Muscle of leg (tissue), 11 donors: ENCODE data around the gene GAA. TPM values are rescaled to one million over a fixed set of nuclear protein-coding genes. Genes with fewer than 3 reads are reported as not detected.

Source experiments
- DNase-seq: peaks from one replicate; pipeline ENCODE4 v3.0.0; 2013
- H3K27ac ChIP-seq: one replicate; pipeline ENCODE4 v1.5.1; 2013; ENCODE audit warnings: mild to moderate bottlenecking, low read length, control low read depth
- H3K27me3 ChIP-seq: one replicate; pipeline ENCODE4 v1.6.1; 2013; ENCODE audit warnings: low read length; ENCODE audit not compliant: control insufficient read depth, insufficient read depth
- H3K36me3 ChIP-seq: one replicate; pipeline ENCODE4 v1.6.1; 2013; ENCODE audit warnings: low read length; ENCODE audit not compliant: control insufficient read depth, insufficient read depth
- H3K4me1 ChIP-seq: one replicate; pipeline ENCODE4 v1.6.1; 2013; ENCODE audit warnings: low read length; ENCODE audit not compliant: control insufficient read depth, insufficient read depth
- H3K4me3 ChIP-seq: one replicate; pipeline ENCODE4 v1.5.1; 2013; ENCODE audit warnings: low read length, control low read depth
- H3K9me3 ChIP-seq: replicated peaks from 2 replicates; pipeline ENCODE4 v1.6.1; 2013; ENCODE audit warnings: low read depth, low read length; ENCODE audit not compliant: control insufficient read depth
- WGBS: methylation state at CpG from one replicate; pipeline ENCODE4 v1.1.5; 2013; ENCODE audit warnings: missing lambda C conversion rate; ENCODE audit not compliant: insufficient coverage; 5-methylcytosine and 5-hydroxymethylcytosine counted together
- polyA plus RNA-seq, 8 donors: library from polyadenylated mRNA; unstranded; fragments of 120-200 nt; gene quantifications; one replicate each; pipeline versions ENCODE4 v1.2.1 to v1.2.3, GENCODE V29; 2013; ENCODE audit warnings: inconsistent platforms in 1 of 8, low replicate concordance in 1 of 8; ENCODE audit not compliant: insufficient read length in 8 of 8, insufficient read depth in 1 of 8
- total RNA-seq: library from RNA; stranded (reverse); fragments of 120-200 nt; gene quantifications from one replicate; pipeline ENCODE4 v1.2.4, GENCODE V29; 2013

Gene GAA
- total and polyA plus RNA-seq, 9 donors: 14.4 to 37.1 (median 29.6) TPM

DNA sequence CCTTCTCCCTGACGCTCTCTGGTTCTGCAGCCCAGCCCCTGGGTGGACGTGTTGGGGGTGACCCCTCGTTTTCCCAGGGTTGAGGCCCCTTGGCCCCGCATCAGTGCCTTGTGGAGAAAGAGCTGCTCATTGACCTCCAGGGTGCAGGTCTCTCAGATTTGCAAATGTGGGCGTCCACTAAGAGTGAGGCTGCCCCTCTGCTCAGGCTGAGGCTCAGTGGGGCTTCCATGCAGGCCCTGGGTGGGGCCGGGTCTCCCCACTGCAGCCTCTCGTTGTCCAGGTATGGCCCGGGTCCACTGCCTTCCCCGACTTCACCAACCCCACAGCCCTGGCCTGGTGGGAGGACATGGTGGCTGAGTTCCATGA is 9.0 kb downstream of the GAA start:
- no peaks in the 10 kb centered on the region for H3K9me3 ChIP-seq
- H3K4me3 ChIP-seq: no peak overlapping the region
- peaks cover 10% of the 10 kb centered on the region for H3K4me1 ChIP-seq
- no peak for DNase-seq
- H3K27me3 ChIP-seq: no peaks in the 10 kb centered on the region
- H3K36me3 ChIP-seq: peaks cover 3% of the 10 kb centered on the region
- H3K27ac ChIP-seq: no peak overlapping the region
- WGBS: 74% methylated on average over 7 of the region's 9 CpGs

DNA sequence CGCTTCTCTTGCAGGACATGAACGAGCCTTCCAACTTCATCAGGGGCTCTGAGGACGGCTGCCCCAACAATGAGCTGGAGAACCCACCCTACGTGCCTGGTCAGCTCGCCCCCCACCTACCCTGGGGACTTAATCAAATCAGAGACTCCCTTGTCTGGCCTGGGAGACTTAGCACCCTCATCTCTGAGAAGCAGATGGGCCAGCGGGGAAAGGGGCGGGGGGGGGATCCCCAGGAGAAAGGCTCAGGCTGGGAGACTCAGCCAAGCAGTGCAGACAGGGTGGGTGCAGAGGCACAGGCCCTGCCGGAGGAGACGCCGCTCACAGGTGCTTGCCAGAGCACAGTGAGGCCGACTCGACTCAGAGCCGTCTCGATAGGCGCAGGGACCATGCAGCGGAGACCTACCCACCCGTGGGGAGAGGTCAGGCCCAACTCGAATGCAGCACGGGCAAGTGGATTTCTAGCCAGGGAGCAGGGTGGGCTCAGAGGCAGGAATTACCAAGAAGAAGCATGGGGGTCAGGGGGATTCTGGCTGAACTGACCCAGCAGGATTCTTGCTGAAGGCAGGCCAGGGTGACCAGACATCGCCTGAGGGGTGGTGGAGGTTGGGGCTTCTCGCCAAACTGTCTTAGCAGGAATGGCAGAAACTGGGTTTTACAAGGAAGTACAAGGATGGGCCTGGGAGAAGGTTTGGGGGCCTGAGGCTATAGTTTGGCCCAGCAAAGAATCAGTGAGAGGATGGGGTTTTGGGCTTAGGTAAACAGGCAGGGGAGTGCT is 9.7 kb downstream of the GAA start:
- Histone ChIP-seq H3K4me3 (no peak overlapping the region), H3K36me3 (peaks cover 3% of the 10 kb centered on the region), H3K9me3 (no peaks in the 10 kb centered on the region), H3K4me1 (peaks cover 3% of the 10 kb centered on the region), H3K27me3 (no peaks in the 10 kb centered on the region), H3K27ac (no peak overlapping the region)
- no peak for DNase-seq
- 88% methylated on average over 19 of the region's 21 CpGs for WGBS

- H3K27ac ChIP-seq: no peak overlapping the region
- H3K27me3 ChIP-seq: no peaks in the 10 kb centered on the region
- WGBS: 72% methylated on average over 21 of the region's 26 CpGs
- no peak for DNase-seq
- H3K9me3 ChIP-seq: no peaks in the 10 kb centered on the region
- H3K4me3 ChIP-seq: no peak overlapping the region
- peaks cover 3% of the 10 kb centered on the region for H3K36me3 ChIP-seq
- H3K4me1 ChIP-seq: no peaks in the 10 kb centered on the region
Observed at GRCh38 chr17:80111702-80112470, 10.5 kb downstream of the GAA start.

GRCh38 chr17:80112471-80113032 is 11.2 kb downstream of the GAA start:
- Histone ChIP-seq H3K27ac (no peak overlapping the region), H3K4me1 (no peaks in the 10 kb centered on the region), H3K27me3 (no peaks in the 10 kb centered on the region), H3K4me3 (no peak overlapping the region), H3K9me3 (no peaks in the 10 kb centered on the region), H3K36me3 (peaks cover 3% of the 10 kb centered on the region)
- DNase-seq: no peak
- 89% methylated on average over 21 of the region's 24 CpGs for WGBS

DNA sequence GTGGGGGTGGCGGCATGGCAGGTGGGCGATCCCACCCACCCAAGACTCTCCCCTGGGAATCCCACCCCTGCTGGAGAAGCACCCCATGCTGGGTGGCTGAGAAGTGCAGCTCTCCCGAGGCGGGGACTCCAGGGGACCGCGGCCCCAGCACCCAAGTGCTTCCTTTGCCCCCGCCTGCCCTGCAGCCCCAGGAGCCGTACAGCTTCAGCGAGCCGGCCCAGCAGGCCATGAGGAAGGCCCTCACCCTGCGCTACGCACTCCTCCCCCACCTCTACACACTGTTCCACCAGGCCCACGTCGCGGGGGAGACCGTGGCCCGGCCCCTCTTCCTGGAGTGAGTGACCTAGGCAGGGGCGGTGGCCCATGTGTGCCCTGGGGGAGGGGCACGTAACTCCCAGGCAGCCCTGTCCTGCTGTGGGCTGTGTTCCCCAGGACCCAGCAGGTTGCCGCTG is 11.7 kb downstream of the GAA start:
- no peaks in the 10 kb centered on the region for H3K27me3 ChIP-seq
- H3K9me3 ChIP-seq: no peaks in the 10 kb centered on the region
- 93% methylated on average over 8 of the region's 20 CpGs for WGBS
- DNase-seq: no peak
- no peak overlapping the region for H3K4me3 ChIP-seq
- no peaks in the 10 kb centered on the region for H3K4me1 ChIP-seq
- no peak overlapping the region for H3K27ac ChIP-seq
- peaks cover 3% of the 10 kb centered on the region for H3K36me3 ChIP-seq

DNA sequence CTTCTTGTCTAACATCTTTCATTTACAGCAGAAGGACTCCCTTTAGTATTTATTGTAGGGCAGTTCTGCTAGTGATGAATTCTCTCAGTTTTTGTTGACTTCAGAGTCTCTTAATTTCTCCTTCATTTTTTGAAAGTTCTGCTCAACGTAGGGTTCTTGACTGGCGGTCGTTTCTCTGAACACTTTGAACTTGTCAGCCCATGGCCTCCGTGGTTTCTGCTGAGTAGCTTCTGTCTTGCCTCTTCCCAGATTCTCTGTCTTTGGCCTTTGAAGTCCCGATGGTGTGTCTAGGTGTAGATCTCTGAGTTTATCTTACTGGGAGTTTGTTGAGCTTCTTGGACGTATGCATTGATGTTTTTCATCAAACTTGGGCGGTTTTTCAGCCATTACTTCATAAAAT is 13.4 kb downstream of the GAA start:
- Histone ChIP-seq H3K36me3 (peaks cover 3% of the 10 kb centered on the region), H3K27ac (no peak overlapping the region), H3K4me3 (no peak overlapping the region), H3K4me1 (no peaks in the 10 kb centered on the region), H3K27me3 (no peaks in the 10 kb centered on the region), H3K9me3 (no peaks in the 10 kb centered on the region)
- 89% methylated on average over 4 of the region's 7 CpGs for WGBS
- DNase-seq: no peak

DNA sequence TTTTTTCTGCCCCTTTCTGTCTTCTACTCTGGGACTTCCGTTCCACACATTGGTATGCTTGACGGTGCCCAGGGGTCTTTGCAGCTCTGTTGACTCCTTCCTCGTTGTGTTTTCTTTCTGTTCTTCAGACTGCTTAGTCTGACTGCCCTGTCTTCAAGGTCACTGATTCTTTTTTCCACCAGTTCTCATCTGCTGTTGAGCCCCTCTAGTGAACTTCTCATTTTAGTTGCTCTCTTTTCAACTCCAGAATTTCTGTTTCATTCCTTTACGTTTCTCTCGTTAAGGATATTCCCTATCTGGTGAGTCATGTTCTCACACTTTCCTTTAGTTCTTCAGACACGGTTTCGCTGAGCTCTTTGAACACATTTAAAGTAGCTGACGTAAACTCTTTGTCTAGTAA is 13.8 kb downstream of the GAA start:
- Histone ChIP-seq H3K9me3 (no peaks in the 10 kb centered on the region), H3K4me3 (no peak overlapping the region), H3K36me3 (peaks cover 3% of the 10 kb centered on the region), H3K27me3 (no peaks in the 10 kb centered on the region), H3K4me1 (no peaks in the 10 kb centered on the region), H3K27ac (no peak overlapping the region)
- no peak for DNase-seq
- 94% methylated on average over 7 of the region's 8 CpGs for WGBS

DNA sequence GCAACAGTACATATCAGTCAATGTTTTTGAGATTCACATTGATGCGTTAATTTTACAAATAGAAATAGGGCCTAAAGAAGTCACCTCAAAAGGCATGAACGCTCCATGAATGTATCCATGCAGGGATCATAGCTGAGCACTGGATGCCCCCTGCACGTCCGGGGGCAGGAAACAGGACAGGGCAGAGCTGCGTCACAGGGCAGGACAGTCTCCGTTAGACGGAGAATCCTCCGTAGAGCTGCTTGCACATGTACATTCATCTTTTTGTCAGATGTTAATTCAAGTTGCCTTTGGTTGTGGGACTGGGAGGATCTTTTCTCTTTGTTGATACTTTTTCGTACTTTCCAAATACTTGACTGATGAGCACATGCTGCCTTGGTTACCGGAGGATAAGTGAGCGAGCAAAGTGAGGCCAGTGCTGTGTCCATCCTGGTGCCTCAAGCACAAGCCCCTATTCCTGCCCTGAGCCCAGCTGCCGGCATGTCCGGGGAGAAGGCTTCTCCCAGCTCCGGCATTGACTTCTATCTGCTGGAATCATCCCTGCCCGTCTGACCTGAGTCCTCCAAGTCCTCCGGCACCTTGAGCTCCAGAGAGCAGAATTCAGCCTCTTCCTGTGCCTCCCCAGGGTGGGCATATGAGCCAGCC is 15.0 kb downstream of the GAA start:
- Histone ChIP-seq H3K27me3 (no peaks in the 10 kb centered on the region), H3K4me1 (no peaks in the 10 kb centered on the region), H3K4me3 (no peak overlapping the region), H3K9me3 (no peaks in the 10 kb centered on the region), H3K36me3 (peaks cover 3% of the 10 kb centered on the region), H3K27ac (no peak overlapping the region)
- 81% methylated on average over 15 of the region's 16 CpGs for WGBS
- DNase-seq: no peak

DNA sequence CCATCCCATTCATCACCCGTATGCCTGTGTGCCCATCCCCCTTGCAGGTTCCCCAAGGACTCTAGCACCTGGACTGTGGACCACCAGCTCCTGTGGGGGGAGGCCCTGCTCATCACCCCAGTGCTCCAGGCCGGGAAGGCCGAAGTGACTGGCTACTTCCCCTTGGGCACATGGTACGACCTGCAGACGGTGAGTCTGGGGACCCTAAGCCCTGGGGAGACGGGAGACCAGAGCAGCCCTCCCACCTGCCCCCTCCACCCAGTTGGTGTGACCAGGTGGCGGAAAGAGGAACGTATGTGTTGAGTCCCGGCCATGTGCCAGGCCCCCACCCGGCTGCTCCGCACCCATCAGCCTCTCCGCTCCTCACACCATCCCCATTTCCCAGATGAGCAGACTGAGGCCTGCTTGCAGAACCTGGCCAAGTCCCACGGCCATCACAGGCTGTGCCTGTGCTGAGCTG is 15.6 kb downstream of the GAA start:
- no peaks in the 10 kb centered on the region for H3K27me3 ChIP-seq
- WGBS: 92% methylated on average over 11 of the region's 13 CpGs
- peaks cover 3% of the 10 kb centered on the region for H3K36me3 ChIP-seq
- DNase-seq: no peak
- no peaks in the 10 kb centered on the region for H3K4me1 ChIP-seq
- no peaks in the 10 kb centered on the region for H3K9me3 ChIP-seq
- no peak overlapping the region for H3K4me3 ChIP-seq
- no peak overlapping the region for H3K27ac ChIP-seq
